GM21576 (cell line): ENCODE data around the gene NAPA.

Source experiments
- ATAC-seq: cut with Tn5 transposase; IDR thresholded peaks from one replicate; pipeline ENCODE4 v1.9.1; 2021; ENCODE audit warnings: mild to moderate bottlenecking, moderate library complexity; ENCODE audit not compliant: unreplicated experiment

Gene NAPA

GRCh38 chr19:47464675-47465419 lies 50.0 kb downstream of the NAPA start:
- no peak for ATAC-seq

GRCh38 chr19:47461876-47462275 lies 53.0 kb downstream of the NAPA start:
- ATAC-seq, result no peak

DNA sequence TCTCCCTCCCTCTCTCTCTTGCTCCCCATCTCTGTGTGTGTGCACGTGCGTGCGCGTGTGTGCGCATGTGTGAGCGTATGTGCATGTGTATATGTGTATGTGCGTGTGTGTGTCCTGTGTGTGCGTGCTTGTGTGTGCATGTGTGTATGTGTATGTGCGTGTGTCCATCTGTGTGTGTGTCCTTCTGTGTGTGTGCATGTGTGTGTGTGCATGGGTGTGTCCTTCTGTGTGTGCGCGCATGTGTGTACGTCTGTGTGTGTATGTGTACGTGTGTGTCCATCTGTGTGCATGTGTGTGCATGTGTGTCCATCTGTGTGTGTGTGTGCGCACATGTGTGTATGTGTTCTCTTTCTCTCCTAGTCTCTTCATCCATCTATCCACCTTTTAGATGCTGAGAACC lies 55.4 kb downstream of the NAPA start:
- no peak for ATAC-seq

GRCh38 chr19:47458672-47459071 lies 56.2 kb downstream of the NAPA start:
- ATAC-seq, result no peak

DNA sequence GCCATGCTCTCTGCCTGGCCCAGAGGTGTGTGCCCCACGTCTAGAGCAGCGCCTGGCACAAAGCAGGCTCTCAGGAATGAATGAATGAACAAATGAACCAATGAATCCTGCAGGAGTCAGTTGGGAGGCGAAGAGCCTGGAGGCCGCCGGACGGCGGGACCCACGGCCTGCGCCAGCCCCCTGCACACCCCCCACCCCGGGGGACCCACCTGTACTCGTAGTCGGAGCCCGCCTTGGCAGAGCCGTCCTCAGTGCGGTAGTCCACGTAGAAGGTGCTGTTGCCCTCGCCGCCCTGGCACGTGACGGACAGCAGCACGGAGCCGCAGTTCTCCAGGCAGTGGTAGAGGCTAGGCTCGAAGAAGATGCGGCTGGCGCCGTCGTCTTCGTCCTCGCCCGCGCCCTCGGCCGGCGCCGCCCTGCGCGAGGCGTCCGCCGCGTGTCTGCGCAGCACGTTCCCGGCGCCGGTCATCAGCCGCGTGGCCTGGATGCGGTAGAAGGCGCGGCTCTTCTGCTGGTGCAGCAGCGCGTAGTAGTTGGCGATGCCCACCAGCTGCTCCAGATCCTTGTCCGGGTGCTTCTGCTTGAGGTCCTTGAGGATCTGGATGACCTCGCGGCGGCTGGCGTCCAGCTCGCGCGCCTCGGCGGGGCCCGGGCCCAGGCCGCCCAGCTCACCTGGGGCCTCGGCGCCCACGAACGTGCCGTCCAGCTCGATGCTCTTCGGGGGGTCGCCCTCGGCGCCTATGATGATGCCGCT lies 58.0 kb downstream of the NAPA start:
- no peak for ATAC-seq

DNA sequence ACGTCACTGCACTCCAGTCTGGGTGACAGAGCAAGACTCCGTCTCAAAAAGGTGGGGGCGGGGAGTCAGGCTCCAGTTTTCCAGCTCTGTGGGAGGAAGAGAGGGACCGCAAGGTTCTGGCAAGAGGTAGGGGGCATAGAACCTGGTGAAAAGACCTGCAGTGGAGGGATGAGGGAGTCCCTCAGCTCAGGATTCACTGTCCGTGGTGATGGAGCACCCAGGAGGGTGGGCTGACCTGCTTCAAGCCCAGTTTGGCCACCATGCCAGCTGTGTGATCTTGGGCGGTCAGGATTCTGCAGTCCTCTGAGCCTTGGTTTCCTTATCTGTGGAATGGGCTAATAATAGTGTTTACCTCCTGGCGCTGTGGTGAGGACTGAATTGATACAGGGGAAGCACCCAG lies 64.4 kb downstream of the NAPA start:
- ATAC-seq, result no peak

DNA sequence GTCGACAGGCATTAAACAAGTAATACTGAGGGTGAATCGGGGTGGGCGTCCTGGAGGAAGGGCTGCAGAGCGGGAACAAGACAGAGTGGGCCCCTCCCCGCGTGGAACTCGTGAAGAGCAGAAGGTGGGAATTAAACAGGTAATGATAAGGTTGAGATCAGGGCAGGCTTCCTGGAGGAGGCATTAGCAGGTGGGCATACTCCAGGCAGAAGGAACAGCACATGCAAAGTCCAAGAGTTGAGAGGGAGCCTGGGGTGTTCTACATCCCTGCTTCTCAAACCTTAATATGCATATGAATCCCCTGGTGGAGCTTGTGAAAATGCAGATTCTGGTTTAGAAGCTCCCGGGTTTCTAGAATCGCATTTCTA lies 66.5 kb downstream of the NAPA start:
- ATAC-seq, result no peak

GRCh38 chr19:47447470-47448359 lies 67.1 kb downstream of the NAPA start:
- ATAC-seq, result no peak

- ATAC-seq, result no peak
Observed at GRCh38 chr19:47446534-47447469, 68.1 kb downstream of the NAPA start.

- ATAC-seq, result no peak
Observed at GRCh38 chr19:47445937-47446402, 68.9 kb downstream of the NAPA start.

DNA sequence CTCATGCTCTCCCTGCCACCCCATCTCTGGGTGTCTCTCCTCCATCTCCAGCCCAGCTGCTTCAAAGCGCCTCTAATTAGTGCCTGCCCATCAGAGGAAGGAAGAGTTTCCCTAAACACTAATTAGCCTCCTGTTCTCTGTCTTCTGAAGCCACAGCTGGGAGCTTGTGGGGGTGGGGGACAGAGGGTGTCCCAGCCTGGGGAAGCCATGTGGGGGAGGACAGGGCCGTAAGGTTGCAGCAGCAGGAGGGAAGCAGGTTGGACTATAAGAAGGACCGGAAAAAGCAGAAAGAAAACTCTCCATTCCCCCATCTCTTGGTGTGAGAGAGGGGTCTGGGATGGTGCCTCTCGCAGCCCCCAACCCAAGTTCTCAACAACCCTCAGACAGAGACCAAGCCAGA lies 69.3 kb downstream of the NAPA start:
- no peak for ATAC-seq

DNA sequence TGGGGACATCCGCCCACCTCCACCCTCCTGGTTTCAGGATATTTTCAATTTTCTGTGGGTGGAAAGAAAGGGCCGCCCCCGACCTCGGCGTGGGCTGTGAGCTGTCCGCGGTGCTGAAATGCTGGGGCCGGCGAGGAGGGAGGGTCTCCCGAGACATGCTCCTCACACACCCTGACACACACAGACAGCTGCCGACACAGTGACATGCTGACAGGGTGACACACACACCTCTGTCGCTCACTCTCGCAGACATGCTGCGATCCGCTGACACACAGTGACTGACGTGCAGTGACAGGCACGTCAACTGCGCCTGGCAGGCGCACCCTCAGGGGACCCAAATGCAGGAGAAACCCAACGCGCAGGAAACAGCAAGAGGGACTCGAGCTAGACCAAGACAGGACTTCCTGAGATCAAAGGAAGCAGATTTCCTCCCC lies 70.5 kb downstream of the NAPA start:
- ATAC-seq, result no peak

GRCh38 chr19:47443331-47443730 lies 71.5 kb downstream of the NAPA start:
- no peak for ATAC-seq

DNA sequence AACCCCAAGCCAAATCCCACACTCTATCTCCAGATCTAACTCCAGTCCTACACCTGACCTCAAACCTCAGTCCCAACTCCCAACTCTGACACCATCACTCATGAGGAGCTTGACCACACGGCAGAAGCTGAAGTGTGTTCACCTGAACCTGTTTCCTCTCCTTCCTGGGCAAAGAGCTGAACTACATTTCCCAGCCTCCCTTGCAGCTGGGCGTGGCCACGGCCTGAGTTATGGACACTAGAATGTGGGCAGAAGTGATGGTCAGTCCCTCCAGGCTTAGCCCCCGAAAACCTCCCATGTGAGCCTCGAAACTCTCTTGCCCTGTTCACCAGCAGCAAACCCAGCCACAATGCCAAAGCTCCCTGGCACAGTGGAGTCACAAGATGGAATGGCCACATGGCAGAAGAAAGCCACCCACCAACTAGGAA lies 76.1 kb downstream of the NAPA start:
- ATAC-seq, result no peak
